ENCODE data around the gene TM9SF3.
"Not testable (repeated sequence)": the region's sequence is repeated elsewhere in the genome, so short reads cannot be mapped to it uniquely, and the experiment has no call there.

TM9SF3 gene

GRCh38 chr10:96598846-96599245, 12.0 kb upstream of the TM9SF3 start:
- no peak for DNase-seq (ENCODE audit: low spot score)

GRCh38 chr10:96596422-96597407, 9.9 kb upstream of the TM9SF3 start:
- no peak for DNase-seq (ENCODE audit: low spot score)

GRCh38 chr10:96595741-96596140, 8.9 kb upstream of the TM9SF3 start:
- no peak for DNase-seq (ENCODE audit: low spot score)

- DNase-seq (ENCODE audit: low spot score), result no peak
These were observed 5.1 kb upstream of the TM9SF3 start for GRCh38 chr10:96591946-96592345.

GRCh38 chr10:96588616-96589419, 2.0 kb upstream of the TM9SF3 start:
- no peak for DNase-seq (ENCODE audit: low spot score)

GRCh38 chr10:96588060-96588554, 1.3 kb upstream of the TM9SF3 start:
- peak; percentile 14 for DNase-seq (ENCODE audit: low spot score)

GRCh38 chr10:96587264-96588059, 650 bp upstream of the TM9SF3 start:
- DNase-seq (ENCODE audit: low spot score), result peak; percentile 16

GRCh38 chr10:96585736-96586418, 935 bp downstream of the TM9SF3 start:
- DNase-seq (ENCODE audit: low spot score), result no peak

GRCh38 chr10:96584474-96584873, 2.3 kb downstream of the TM9SF3 start:
- no peak for DNase-seq (ENCODE audit: low spot score)

GRCh38 chr10:96584035-96584434, 2.8 kb downstream of the TM9SF3 start:
- DNase-seq (ENCODE audit: low spot score), result no peak

GRCh38 chr10:96579133-96579532, 7.7 kb downstream of the TM9SF3 start:
- no peak for DNase-seq (ENCODE audit: low spot score)

- DNase-seq (ENCODE audit: low spot score), result no peak
These were observed 8.2 kb downstream of the TM9SF3 start for GRCh38 chr10:96578633-96579032.

- no peak for DNase-seq (ENCODE audit: low spot score)
These were observed 8.8 kb downstream of the TM9SF3 start for GRCh38 chr10:96578022-96578421.

- DNase-seq (ENCODE audit: low spot score), result no peak
These were observed 9.7 kb downstream of the TM9SF3 start for GRCh38 chr10:96577069-96577468.

- no peak for DNase-seq (ENCODE audit: low spot score)
These were observed 10.4 kb downstream of the TM9SF3 start for GRCh38 chr10:96576277-96576980.

- DNase-seq (ENCODE audit: low spot score), result not testable (repeated sequence)
These were observed 12.2 kb downstream of the TM9SF3 start for GRCh38 chr10:96574564-96574963.

- no peak for DNase-seq (ENCODE audit: low spot score)
These were observed 13.8 kb downstream of the TM9SF3 start for GRCh38 chr10:96573036-96573435.

GRCh38 chr10:96570983-96571964, 15.5 kb downstream of the TM9SF3 start:
- no peak for DNase-seq (ENCODE audit: low spot score)

GRCh38 chr10:96570511-96570910, 16.3 kb downstream of the TM9SF3 start:
- DNase-seq (ENCODE audit: low spot score), result no peak
